GM10266 (cell line): ENCODE data around the gene TOMM6.

Experiments
- DNase-seq: peaks from one replicate; pipeline ENCODE4 v3.0.0; 2012; ENCODE audit errors: extremely low spot score
- CTCF ChIP-seq: IDR thresholded peaks from 2 replicates; pipeline ENCODE4 v1.5.1; 2012; ENCODE audit warnings: mild to moderate bottlenecking, low read depth; ENCODE audit not compliant: control insufficient read depth, insufficient read depth; ENCODE audit errors: missing control alignments

TOMM6 gene

GRCh38 chr6:41787219-41787917 is at the start of gene TOMM6:
Gene TOMM6, plus strand, starts transcription at chr6:41787694. Its CDS starts 4 bp downstream, at chr6:41787698.
- TF ChIP-seq CTCF, result peak; percentile 92
- DNase-seq, result peak; percentile 95

GRCh38 chr6:41739041-41739440 is 48.5 kb upstream of the TOMM6 start:
- TF ChIP-seq CTCF, result no peak

GRCh38 chr6:41740366-41741162 is 46.9 kb upstream of the TOMM6 start:
- no peak for TF ChIP-seq CTCF
- no peak for DNase-seq

More at GRCh38 chr6:41739041-41739440, 48.5 kb upstream of the TOMM6 start:
- DNase-seq, result no peak

- no peak for TF ChIP-seq CTCF
- DNase-seq, result no peak
These were observed 45.6 kb upstream of the TOMM6 start for GRCh38 chr6:41741625-41742490.

GRCh38 chr6:41743406-41744235 is 43.9 kb upstream of the TOMM6 start:
- TF ChIP-seq CTCF, result no peak
- no peak for DNase-seq

GRCh38 chr6:41744236-41744787 is 43.2 kb upstream of the TOMM6 start:
- TF ChIP-seq CTCF, result no peak
- no peak for DNase-seq
